NCI-H82 treated with DMSO at 0.1 percent for 48 hours (cell line): ENCODE data around the gene DOC2A.
"Not testable (repeated sequence)": the region's sequence is repeated elsewhere in the genome, so short reads cannot be mapped to it uniquely, and the experiment has no call there.

Experiments used
- DNase-seq: peaks from one replicate; lab custom pipeline; 2025; ENCODE audit not compliant: unreplicated experiment; lab: John Stamatoyannopoulos, UW

DOC2A gene

GRCh38 chr16:29973384-29974246 is 37.2 kb downstream of the DOC2A start, which contains the start of gene TAOK2:
Gene TAOK2, plus strand, starts transcription at chr16:29973868. Its CDS starts 3,905 bp downstream, at chr16:29977773.
- peak; percentile 92 for DNase-seq

DNA sequence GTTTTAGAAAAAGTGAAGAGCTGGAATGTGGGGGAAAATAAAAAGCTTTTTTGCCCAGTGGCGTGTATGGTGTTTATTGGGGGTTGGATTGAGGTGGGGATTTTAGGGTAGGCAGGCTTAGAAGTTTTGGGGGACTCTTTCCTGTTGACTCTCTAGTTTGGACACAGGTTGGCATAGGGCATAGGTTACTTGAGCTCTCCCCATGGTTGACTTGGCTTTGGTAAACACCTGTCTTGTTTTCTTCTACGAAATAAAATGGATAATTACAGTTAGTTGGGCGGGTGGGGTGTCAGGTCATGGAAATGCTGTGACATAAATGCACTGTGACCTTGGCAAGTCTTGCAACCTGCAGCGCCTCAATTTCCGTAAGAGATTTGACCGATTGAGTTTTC is 37.8 kb downstream of the DOC2A start:
- no peak for DNase-seq

DNA sequence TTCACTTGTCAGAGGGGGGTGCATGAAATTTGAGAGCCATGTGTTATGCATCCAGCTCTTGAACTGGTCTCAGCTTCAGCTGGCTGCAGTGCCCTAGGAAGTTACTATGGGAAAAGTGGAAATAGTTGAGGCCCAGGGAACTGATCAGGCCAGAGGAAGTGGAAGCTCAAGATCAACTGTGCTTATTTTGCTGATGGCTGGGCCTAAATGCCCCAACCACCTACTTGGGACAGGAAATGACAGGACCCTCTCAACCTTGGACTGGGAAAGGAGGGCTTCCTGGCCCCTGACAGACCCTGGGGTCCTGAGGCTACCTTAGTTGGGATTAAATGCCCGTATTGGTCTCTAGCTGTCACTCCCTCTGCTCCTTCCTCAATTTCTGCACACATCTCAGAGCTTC is 38.3 kb downstream of the DOC2A start:
- no peak for DNase-seq

DNA sequence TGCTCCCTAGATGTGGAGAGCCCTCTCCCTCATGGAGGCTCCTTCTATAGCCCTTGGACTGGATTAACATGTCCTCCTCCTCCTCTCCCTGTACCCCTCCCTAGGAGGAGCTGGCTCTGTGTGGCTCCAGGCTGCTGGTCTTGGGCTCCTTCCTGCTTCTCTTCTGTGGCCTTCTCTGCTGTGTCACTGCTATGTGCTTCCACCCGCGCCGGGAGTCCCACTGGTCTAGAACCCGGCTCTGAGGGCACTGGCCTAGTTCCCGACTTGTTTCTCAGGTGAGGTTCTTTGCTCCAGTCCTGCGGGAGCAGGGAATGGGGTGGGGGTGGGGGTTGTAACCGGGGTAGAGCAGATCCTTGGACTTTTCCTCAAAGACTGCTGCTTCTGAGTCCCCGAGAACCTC is 39.5 kb downstream of the DOC2A start:
- no peak for DNase-seq

- DNase-seq, result no peak
These were observed 42.6 kb downstream of the DOC2A start for GRCh38 chr16:29968205-29968604.

- no peak for DNase-seq
These were observed 47.6 kb downstream of the DOC2A start for GRCh38 chr16:29963021-29963743.

GRCh38 chr16:29962344-29962994 is 48.4 kb downstream of the DOC2A start:
- no peak for DNase-seq

DNA sequence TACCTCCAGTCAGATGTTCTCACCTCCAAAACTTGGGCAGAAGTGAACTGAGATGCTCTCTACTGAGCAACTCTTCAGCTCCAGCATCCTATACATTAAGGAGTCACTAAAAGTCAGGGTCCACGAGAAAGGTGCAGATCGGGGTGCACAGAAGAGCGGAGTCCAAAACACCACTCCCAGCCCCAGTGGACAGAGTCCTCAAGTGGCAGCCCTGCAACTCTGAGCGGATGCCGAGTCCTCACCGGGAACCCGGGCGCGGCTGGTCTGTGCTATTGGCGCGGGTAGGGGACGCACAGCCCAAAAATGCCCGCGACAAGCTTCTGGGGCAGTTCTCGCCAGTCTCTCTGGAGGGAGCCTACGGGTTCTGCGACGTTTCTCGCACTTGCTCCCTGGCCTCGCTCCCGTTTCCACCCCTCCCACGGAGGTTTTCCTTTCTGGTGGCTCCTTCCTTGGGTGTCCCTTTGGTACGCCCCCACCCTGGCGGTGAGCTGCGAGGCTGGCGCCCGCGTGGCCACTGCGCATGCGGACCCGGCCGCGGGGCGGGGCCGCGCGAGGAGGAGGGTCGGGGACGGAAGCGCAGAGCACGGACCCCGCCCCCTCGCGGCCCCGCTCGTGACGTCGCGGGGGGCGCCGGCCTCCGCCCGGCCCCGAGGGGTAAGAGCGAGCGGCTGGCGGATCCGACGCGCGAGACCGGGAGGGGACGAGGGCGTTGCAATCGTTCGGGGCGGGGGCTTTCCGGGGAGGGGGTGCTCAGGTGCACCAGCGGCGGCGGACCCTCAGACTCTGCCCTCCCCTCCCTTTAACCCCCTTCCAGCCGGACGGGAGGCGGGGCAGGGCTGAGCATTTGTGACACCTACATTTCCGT is 49.1 kb downstream of the DOC2A start, which contains the start of gene TMEM219:
Gene TMEM219 (plus strand): TSS at position 601 of the 865 bp plus-strand sequence. CDS start 1,065 bp downstream, outside the sequence.
- peak; percentile 43 for DNase-seq

DNA sequence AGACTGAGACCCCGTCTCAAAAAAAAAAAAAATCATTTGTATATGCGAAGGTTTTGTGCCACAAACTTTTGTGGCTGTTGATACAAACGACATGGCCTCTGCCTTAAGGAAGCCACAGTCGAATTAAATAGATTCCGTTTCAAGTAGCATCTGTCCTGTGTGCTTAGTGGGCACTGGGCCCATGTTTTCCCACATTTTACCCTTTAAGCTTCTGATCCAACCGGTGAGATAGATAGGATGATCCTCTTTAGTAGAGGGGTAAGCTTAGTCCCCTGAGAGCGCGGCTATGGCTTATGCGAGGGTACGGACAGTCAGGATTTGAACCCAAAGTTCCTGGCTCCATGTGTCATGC is 49.7 kb downstream of the DOC2A start:
- DNase-seq, result peak; percentile 95

GRCh38 chr16:29959821-29960220 is 51.0 kb downstream of the DOC2A start:
- DNase-seq, result not testable (repeated sequence)

DNA sequence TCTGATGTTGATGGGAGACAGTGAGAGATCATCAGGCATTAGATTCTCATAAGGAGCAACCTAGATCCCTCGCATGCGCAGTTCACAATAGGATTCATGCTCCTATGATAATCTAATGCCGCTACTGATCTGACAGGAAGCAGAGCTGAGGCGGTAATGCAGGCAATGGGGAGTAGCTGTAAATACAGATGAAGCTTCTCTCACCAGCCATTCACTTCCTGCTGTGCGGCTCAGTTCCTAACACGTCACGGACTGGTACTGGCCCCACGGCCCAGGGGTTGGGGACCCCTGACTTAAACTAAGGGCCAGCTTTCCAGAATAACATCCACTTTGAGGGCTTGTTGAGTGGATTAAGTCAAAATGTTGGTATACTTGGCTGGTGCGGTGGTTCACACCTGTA is 51.5 kb downstream of the DOC2A start:
- DNase-seq, result peak; percentile 20

DNA sequence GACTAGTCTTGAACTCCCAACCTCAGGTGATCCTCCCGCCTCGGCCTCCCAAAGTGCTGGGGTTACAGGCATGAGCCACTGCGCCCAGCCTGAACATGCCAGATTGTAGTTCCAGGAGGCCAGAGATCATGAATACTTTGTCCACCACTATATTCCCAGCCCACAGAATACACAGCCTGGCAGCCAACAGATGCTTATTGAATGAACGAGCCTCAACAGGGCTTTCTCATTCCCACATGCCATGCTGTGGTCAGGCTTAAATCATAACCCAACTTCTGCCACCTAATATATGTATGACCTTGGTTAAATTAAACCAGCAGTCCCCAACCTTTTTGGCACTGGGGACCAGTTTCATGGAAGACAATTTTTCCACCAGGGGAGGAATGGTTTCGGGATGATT is 52.1 kb downstream of the DOC2A start:
- no peak for DNase-seq
